ENCODE measurements around the gene SMARCA5. TPM values are rescaled to one million over a fixed set of nuclear protein-coding genes. Genes with fewer than 3 reads are reported as not detected.

SMARCA5 gene, protein sequence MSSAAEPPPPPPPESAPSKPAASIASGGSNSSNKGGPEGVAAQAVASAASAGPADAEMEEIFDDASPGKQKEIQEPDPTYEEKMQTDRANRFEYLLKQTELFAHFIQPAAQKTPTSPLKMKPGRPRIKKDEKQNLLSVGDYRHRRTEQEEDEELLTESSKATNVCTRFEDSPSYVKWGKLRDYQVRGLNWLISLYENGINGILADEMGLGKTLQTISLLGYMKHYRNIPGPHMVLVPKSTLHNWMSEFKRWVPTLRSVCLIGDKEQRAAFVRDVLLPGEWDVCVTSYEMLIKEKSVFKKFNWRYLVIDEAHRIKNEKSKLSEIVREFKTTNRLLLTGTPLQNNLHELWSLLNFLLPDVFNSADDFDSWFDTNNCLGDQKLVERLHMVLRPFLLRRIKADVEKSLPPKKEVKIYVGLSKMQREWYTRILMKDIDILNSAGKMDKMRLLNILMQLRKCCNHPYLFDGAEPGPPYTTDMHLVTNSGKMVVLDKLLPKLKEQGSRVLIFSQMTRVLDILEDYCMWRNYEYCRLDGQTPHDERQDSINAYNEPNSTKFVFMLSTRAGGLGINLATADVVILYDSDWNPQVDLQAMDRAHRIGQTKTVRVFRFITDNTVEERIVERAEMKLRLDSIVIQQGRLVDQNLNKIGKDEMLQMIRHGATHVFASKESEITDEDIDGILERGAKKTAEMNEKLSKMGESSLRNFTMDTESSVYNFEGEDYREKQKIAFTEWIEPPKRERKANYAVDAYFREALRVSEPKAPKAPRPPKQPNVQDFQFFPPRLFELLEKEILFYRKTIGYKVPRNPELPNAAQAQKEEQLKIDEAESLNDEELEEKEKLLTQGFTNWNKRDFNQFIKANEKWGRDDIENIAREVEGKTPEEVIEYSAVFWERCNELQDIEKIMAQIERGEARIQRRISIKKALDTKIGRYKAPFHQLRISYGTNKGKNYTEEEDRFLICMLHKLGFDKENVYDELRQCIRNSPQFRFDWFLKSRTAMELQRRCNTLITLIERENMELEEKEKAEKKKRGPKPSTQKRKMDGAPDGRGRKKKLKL
- 10 to 100 TPM; 20.8 to 21.0 TPM for total RNA-seq

DNA sequence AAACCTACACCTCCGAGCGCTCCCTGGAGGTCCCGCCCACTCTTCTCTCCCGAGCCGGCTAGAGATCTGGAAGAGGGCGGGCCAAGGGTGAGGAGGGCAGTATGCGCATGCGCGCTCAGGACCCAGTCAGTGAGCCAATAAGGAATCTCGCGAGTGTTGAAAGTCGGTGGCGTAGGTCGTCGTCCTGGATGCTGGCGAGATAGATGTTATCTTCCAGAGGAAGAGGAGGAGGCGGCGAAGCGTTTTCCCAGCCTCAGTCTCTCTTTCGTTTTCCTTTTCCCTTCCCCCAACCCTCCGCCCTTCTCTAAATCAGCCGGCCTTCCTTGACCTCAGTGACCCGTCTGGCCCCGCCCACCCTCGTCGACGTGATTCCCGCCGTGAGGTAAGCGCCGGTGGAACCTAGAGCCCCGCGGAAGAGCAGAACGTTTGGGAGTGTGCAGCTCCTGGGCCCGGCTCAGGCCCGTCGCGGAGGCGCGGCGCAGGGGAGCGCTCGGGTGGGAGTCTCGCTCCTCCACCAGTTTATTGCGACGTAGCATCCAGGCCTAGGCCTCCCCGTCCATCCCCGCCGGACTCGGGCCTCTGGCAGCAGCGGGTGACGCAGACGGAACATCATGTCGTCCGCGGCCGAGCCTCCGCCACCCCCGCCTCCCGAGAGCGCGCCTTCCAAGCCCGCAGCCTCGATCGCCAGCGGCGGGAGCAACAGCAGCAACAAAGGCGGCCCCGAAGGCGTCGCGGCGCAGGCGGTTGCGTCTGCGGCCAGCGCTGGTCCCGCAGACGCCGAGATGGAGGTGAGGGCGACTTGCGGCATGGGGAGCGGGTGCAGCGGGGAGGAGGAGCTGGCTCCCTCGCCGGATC is at the start of gene SMARCA5:
SMARCA5 (plus strand) TSS at position 389 of the 855 bp plus-strand sequence; CDS start at position 612, 223 bp downstream.
- Histone ChIP-seq H3K4me1 (peaks cover 39% of the 10 kb centered on the region), H3K27me3 (no peaks in the 10 kb centered on the region), H3K4me3 (peak within 1 kb of the TSS; percentile 31 to 84), H3K36me3 (replicated peaks in 1 of 2; ENCODE audit: insufficient read depth in 1 of 2, low read depth in 2 of 2) (no peaks in the 10 kb centered on the region), H3K9me3 (no peaks in the 10 kb centered on the region), H3K27ac (peak within 1 kb of the TSS; percentile 95 to 97 (median 96))
- ATAC-seq (peak; percentile 95), DNase-seq (peak; percentile 96 to 98 (median 98))
- intact Hi-C loops (cut with DNase I) = no loop called here
- TF ChIP-seq, protein P1, sequence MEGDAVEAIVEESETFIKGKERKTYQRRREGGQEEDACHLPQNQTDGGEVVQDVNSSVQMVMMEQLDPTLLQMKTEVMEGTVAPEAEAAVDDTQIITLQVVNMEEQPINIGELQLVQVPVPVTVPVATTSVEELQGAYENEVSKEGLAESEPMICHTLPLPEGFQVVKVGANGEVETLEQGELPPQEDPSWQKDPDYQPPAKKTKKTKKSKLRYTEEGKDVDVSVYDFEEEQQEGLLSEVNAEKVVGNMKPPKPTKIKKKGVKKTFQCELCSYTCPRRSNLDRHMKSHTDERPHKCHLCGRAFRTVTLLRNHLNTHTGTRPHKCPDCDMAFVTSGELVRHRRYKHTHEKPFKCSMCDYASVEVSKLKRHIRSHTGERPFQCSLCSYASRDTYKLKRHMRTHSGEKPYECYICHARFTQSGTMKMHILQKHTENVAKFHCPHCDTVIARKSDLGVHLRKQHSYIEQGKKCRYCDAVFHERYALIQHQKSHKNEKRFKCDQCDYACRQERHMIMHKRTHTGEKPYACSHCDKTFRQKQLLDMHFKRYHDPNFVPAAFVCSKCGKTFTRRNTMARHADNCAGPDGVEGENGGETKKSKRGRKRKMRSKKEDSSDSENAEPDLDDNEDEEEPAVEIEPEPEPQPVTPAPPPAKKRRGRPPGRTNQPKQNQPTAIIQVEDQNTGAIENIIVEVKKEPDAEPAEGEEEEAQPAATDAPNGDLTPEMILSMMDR (IDR thresholded peaks at IDR 0.05) = no peak
- peak; percentile 87 to 95 (median 94) for TF ChIP-seq POLR2A (IDR thresholded peaks at IDR 0.05)
- 0 to 1% methylated on average over 31 to 86 of the region's 86 CpGs for WGBS, 2 donors

DNA sequence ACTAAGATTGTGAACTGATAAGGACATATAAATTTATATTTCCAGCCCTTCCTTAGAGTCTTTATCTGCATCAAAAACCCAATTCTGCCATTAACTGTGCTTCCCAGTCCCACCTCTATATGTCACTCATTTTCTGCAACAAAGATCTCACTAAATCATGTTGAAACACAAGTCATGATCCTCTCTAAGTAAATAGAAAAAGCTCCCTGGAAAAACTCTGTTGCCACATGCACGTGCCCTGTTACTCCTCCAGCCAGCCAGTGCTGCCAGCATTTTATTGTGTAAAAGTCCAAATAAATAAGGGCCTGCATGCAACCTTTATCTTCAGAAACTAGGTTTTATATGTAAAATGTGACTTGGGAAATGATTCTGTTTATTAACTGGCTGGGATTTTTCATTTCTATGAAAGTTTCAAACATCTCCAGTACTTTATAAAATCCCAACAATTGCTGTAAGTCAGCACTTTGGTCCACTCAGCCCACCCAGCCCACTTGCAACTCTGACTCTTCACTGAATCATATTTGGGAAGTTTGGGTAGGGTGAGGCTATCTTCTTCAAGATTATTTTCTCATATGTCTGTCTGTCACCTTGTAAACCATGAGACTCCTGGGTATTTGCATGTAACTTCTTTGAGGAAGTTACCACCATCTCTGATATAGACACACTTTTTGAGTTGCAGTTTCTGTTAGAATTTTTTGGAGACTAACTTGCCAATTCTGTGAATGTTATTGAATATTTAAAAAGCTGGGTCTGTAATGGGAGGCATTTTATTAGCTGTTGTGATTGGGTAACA is 40.0 kb upstream of the SMARCA5 start:
- Histone ChIP-seq H3K36me3 (replicated peaks in 1 of 2; ENCODE audit: insufficient read depth in 1 of 2, low read depth in 2 of 2) (no peaks in the 10 kb centered on the region), H3K4me1 (no peaks in the 10 kb centered on the region), H3K9me3 (no peaks in the 10 kb centered on the region), H3K27me3 (no peaks in the 10 kb centered on the region), H3K27ac (no peak overlapping the region), H3K4me3 (no peak overlapping the region)
- no peak for DNase-seq
- TF ChIP-seq, protein P1 (IDR thresholded peaks at IDR 0.05) = no peak
- no peak for TF ChIP-seq POLR2A (IDR thresholded peaks at IDR 0.05)
- WGBS, 2 donors = 74 to 93% methylated on average over 1 of the region's 1 CpG
- intact Hi-C loops (cut with DNase I) = no loop called here
- no peak for ATAC-seq

DNA sequence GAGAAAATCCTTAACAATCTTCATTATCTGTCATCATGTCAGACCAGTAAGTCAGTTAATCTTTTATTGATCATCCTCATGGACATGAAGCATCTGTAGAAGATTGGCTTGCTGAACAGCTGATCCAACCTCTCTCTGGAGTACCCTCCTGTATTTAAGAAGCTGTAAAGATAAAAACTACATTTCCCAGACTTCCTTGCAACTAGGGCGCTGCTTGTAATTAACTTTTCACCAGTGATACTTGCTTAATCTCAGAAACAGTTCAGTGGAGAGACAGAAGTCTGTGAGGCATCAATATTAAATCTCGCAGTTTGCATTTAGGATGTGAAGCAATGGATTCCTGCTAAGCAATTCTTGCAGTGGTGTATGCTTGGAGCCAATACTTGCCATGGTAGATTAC is 36.0 kb upstream of the SMARCA5 start:
- intact Hi-C loops (cut with DNase I) = no loop called here
- no peak overlapping the region for H3K27ac ChIP-seq
- no peak for TF ChIP-seq POLR2A (IDR thresholded peaks at IDR 0.05)
- TF ChIP-seq, protein P1 (IDR thresholded peaks at IDR 0.05) = no peak
- 91 to 92% methylated on average over 2 of the region's 2 CpGs for WGBS, 2 donors
- no peaks in the 10 kb centered on the region for H3K9me3 ChIP-seq
- H3K4me1 ChIP-seq = no peaks in the 10 kb centered on the region
- ATAC-seq = no peak
- H3K36me3 ChIP-seq (replicated peaks in 1 of 2; ENCODE audit: insufficient read depth in 1 of 2, low read depth in 2 of 2) = no peaks in the 10 kb centered on the region
- no peak overlapping the region for H3K4me3 ChIP-seq
- H3K27me3 ChIP-seq = no peaks in the 10 kb centered on the region
- DNase-seq = no peak

DNA sequence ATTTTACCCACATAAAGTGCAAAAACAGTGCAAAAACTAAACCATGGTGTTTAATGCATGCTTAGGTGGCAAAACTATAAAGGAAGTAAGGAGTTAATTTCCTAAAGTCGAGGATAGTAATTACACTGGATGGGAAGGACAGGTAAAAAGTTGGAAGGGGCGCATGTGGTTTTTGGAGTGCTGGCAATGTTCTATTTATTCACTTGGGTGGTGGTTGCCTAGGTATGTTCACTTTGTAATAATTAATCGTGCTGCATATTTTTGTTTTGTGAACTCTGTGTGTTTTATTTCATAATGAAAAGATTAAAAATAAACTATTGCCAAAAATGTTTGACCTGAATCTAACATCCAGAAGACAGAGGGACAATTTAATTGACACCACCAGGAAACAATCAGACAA is 32.1 kb upstream of the SMARCA5 start:
- 17 to 20% methylated on average over 3 of the region's 3 CpGs for WGBS, 2 donors
- Histone ChIP-seq H3K4me1 (no peaks in the 10 kb centered on the region), H3K36me3 (replicated peaks in 1 of 2; ENCODE audit: insufficient read depth in 1 of 2, low read depth in 2 of 2) (no peaks in the 10 kb centered on the region), H3K9me3 (no peaks in the 10 kb centered on the region), H3K4me3 (no peak overlapping the region), H3K27me3 (no peaks in the 10 kb centered on the region), H3K27ac (no peak overlapping the region)
- TF ChIP-seq, protein P1 (IDR thresholded peaks at IDR 0.05) = no peak
- TF ChIP-seq POLR2A (IDR thresholded peaks at IDR 0.05) = no peak
- DNase-seq = no peak
- no peak for ATAC-seq
- intact Hi-C loops (cut with DNase I) = no loop called here
